Uterus (tissue), 2 donors: ENCODE results near the gene PCDHB8.

Source experiments
- POLR2A ChIP-seq, 2 donors: fragments of 450-650 bp; IDR thresholded peaks; one replicate each; pipeline ENCODE4 v1.6.1; 2016; ENCODE audit warnings: antibody characterized with exemption in 2 of 2, mild to moderate bottlenecking in 1 of 2, moderate library complexity in 1 of 2
- TF ChIP-seq, protein P1 (sequence below), 4 experiments: fragments of 200-600 bp in 2 of 4; fragments of 450-650 bp in 2 of 4; sonication (generic) in 2 of 4; IDR thresholded peaks; one replicate each; pipeline ENCODE4 v1.5.1; 2016 to 2019; ENCODE audit warnings: antibody characterized with exemption in 4 of 4, mild to moderate bottlenecking in 2 of 4, moderate library complexity in 1 of 4

DNA sequence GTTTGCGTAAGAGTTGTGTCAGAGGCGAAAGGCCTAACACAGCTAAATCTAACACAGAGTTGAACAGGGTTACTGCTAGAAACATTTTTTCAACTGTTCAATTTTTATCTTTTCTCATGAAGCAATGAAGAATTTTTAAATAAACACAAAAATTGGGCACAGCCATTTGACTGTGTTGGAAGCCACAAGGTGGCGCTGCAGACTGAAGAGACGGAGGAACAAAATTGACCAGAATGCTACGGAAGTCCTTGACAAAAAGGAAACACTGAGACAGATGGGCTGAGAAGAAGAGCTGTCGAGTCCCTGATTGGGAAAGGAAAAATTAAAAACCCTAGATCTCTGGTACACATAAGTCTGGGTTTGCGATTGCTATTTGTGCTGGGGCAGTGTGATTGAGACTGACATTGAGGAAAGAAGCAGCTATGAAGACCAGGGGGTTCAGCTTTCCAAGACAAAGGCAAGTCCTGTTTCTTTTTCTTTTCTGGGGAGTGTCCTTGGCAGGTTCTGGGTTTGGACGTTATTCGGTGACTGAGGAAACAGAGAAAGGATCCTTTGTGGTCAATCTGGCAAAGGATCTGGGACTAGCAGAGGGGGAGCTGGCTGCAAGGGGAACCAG is 9.4 kb downstream of the PCDHB8 start, which contains the start of gene PCDHB9:
- TF ChIP-seq, protein P1, sequence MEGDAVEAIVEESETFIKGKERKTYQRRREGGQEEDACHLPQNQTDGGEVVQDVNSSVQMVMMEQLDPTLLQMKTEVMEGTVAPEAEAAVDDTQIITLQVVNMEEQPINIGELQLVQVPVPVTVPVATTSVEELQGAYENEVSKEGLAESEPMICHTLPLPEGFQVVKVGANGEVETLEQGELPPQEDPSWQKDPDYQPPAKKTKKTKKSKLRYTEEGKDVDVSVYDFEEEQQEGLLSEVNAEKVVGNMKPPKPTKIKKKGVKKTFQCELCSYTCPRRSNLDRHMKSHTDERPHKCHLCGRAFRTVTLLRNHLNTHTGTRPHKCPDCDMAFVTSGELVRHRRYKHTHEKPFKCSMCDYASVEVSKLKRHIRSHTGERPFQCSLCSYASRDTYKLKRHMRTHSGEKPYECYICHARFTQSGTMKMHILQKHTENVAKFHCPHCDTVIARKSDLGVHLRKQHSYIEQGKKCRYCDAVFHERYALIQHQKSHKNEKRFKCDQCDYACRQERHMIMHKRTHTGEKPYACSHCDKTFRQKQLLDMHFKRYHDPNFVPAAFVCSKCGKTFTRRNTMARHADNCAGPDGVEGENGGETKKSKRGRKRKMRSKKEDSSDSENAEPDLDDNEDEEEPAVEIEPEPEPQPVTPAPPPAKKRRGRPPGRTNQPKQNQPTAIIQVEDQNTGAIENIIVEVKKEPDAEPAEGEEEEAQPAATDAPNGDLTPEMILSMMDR (IDR thresholded peaks at IDR 0.05): peak in 1 of 4 experiments; percentile 2
- no peak for TF ChIP-seq POLR2A (IDR thresholded peaks at IDR 0.05)
